ENCODE data around the gene PRKG1. TPM values are rescaled to one million over a fixed set of nuclear protein-coding genes. Genes with fewer than 3 reads are reported as not detected.

Gene PRKG1
- total and polyA plus RNA-seq, 4 donors = 0.46 to 5.1 (median 1.5) TPM

GRCh38 chr10:51367694-51368093 is 293.4 kb downstream of the PRKG1 start:
- Histone ChIP-seq H3K27ac (ENCODE audit: low read depth in 1 of 2, low read length in 2 of 2) (no peak overlapping the region), H3K36me3 (ENCODE audit: control insufficient read depth in 4 of 4, insufficient read depth in 3 of 4, low read depth in 1 of 4, low read length in 3 of 4) (no peaks in the 10 kb centered on the region), H3K4me1 (ENCODE audit: control insufficient read depth in 4 of 4, insufficient read depth in 4 of 4, low read length in 3 of 4) (no peaks in the 10 kb centered on the region), H3K4me3 (ENCODE audit: low read depth in 1 of 3, low read length in 3 of 3) (no peak overlapping the region), H3K9ac (ENCODE audit: low read depth in 1 of 2, low read length in 2 of 2) (no peak overlapping the region), H3K27me3 (ENCODE audit: control insufficient read depth in 4 of 4, insufficient read depth in 4 of 4, low read length in 3 of 4) (peaks cover 0 to 4% (median 0%) of the 10 kb centered on the region in 4 donors), H3K9me3 (ENCODE audit: control insufficient read depth in 4 of 4, low read length in 3 of 4) (no peaks in the 10 kb centered on the region)
- TF ChIP-seq, protein P1, sequence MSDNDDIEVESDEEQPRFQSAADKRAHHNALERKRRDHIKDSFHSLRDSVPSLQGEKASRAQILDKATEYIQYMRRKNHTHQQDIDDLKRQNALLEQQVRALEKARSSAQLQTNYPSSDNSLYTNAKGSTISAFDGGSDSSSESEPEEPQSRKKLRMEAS (IDR thresholded peaks at IDR 0.05) = no peak
- TF ChIP-seq RXRA (IDR thresholded peaks at IDR 0.05) = no peak
- WGBS = 54% methylated on average over 1 of the region's 1 CpG
- no peak for DNase-seq (ENCODE audit: low spot score)

GRCh38 chr10:51368943-51369342 is 294.7 kb downstream of the PRKG1 start:
- H3K9me3 ChIP-seq (ENCODE audit: control insufficient read depth in 4 of 4, low read length in 3 of 4) = no peaks in the 10 kb centered on the region
- 84% methylated on average over 5 of the region's 5 CpGs for WGBS
- no peak overlapping the region for H3K27ac ChIP-seq (ENCODE audit: low read depth in 1 of 2, low read length in 2 of 2)
- TF ChIP-seq, protein P2, sequence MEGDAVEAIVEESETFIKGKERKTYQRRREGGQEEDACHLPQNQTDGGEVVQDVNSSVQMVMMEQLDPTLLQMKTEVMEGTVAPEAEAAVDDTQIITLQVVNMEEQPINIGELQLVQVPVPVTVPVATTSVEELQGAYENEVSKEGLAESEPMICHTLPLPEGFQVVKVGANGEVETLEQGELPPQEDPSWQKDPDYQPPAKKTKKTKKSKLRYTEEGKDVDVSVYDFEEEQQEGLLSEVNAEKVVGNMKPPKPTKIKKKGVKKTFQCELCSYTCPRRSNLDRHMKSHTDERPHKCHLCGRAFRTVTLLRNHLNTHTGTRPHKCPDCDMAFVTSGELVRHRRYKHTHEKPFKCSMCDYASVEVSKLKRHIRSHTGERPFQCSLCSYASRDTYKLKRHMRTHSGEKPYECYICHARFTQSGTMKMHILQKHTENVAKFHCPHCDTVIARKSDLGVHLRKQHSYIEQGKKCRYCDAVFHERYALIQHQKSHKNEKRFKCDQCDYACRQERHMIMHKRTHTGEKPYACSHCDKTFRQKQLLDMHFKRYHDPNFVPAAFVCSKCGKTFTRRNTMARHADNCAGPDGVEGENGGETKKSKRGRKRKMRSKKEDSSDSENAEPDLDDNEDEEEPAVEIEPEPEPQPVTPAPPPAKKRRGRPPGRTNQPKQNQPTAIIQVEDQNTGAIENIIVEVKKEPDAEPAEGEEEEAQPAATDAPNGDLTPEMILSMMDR (IDR thresholded peaks at IDR 0.05; ENCODE audit: low read depth, low read length, missing input control) = no peak
- TF ChIP-seq GABPA (IDR thresholded peaks at IDR 0.05 in 1 of 2, conservative IDR thresholded peaks at IDR 0.05 in 1 of 2) (no peak), YY1 (IDR thresholded peaks at IDR 0.05) (no peak), NR2F2 (IDR thresholded peaks at IDR 0.05) (no peak), FOXA2 (IDR thresholded peaks at IDR 0.05) (no peak), JUND (IDR thresholded peaks at IDR 0.05) (no peak), EGR1 (IDR thresholded peaks at IDR 0.05; ENCODE audit: low read depth in 2 of 2) (no peak), ZBTB33 (IDR thresholded peaks at IDR 0.05) (no peak), HNF4A (conservative IDR thresholded peaks at IDR 0.05) (no peak), FOXA1 (IDR thresholded peaks at IDR 0.05) (no peak), HNF4G (IDR thresholded peaks at IDR 0.05) (no peak), TAF1 (conservative IDR thresholded peaks at IDR 0.05) (no peak)
- TF ChIP-seq, protein P3, sequence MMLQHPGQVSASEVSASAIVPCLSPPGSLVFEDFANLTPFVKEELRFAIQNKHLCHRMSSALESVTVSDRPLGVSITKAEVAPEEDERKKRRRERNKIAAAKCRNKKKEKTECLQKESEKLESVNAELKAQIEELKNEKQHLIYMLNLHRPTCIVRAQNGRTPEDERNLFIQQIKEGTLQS (IDR thresholded peaks at IDR 0.05) = no peak
- TF ChIP-seq, protein P4, sequence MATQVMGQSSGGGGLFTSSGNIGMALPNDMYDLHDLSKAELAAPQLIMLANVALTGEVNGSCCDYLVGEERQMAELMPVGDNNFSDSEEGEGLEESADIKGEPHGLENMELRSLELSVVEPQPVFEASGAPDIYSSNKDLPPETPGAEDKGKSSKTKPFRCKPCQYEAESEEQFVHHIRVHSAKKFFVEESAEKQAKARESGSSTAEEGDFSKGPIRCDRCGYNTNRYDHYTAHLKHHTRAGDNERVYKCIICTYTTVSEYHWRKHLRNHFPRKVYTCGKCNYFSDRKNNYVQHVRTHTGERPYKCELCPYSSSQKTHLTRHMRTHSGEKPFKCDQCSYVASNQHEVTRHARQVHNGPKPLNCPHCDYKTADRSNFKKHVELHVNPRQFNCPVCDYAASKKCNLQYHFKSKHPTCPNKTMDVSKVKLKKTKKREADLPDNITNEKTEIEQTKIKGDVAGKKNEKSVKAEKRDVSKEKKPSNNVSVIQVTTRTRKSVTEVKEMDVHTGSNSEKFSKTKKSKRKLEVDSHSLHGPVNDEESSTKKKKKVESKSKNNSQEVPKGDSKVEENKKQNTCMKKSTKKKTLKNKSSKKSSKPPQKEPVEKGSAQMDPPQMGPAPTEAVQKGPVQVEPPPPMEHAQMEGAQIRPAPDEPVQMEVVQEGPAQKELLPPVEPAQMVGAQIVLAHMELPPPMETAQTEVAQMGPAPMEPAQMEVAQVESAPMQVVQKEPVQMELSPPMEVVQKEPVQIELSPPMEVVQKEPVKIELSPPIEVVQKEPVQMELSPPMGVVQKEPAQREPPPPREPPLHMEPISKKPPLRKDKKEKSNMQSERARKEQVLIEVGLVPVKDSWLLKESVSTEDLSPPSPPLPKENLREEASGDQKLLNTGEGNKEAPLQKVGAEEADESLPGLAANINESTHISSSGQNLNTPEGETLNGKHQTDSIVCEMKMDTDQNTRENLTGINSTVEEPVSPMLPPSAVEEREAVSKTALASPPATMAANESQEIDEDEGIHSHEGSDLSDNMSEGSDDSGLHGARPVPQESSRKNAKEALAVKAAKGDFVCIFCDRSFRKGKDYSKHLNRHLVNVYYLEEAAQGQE (IDR thresholded peaks at IDR 0.05) = no peak
- H3K36me3 ChIP-seq (ENCODE audit: control insufficient read depth in 4 of 4, insufficient read depth in 3 of 4, low read depth in 1 of 4, low read length in 3 of 4) = no peaks in the 10 kb centered on the region
- peaks cover 0 to 4% (median 0%) of the 10 kb centered on the region in 4 donors for H3K27me3 ChIP-seq (ENCODE audit: control insufficient read depth in 4 of 4, insufficient read depth in 4 of 4, low read length in 3 of 4)
- no peak for DNase-seq (ENCODE audit: low spot score)
- H3K9ac ChIP-seq (ENCODE audit: low read depth in 1 of 2, low read length in 2 of 2) = no peak overlapping the region
- H3K4me3 ChIP-seq (ENCODE audit: low read depth in 1 of 3, low read length in 3 of 3) = no peak overlapping the region
- H3K4me1 ChIP-seq (ENCODE audit: control insufficient read depth in 4 of 4, insufficient read depth in 4 of 4, low read length in 3 of 4) = no peaks in the 10 kb centered on the region
